IPS-18a (cell line): Measurements from ENCODE around the gene PRRG3.

Source experiments
- H3K27ac ChIP-seq: one replicate; pipeline ENCODE4 v1.5.1; 2013; ENCODE audit warnings: low read length
- H3K27me3 ChIP-seq: one replicate; pipeline ENCODE4 v1.6.1; 2013; ENCODE audit warnings: mild to moderate bottlenecking, low read length; ENCODE audit not compliant: control insufficient read depth, insufficient read depth
- H3K36me3 ChIP-seq: one replicate; pipeline ENCODE4 v1.6.1; 2013; ENCODE audit warnings: low read depth, low read length; ENCODE audit not compliant: control insufficient read depth
- H3K4me1 ChIP-seq: one replicate; pipeline ENCODE4 v1.6.1; 2013; ENCODE audit warnings: low read depth, low read length; ENCODE audit not compliant: control insufficient read depth
- H3K4me3 ChIP-seq: one replicate; pipeline ENCODE4 v1.5.1; 2013; ENCODE audit warnings: low read length
- H3K9ac ChIP-seq: one replicate; pipeline ENCODE4 v1.6.1; 2013; ENCODE audit warnings: mild to moderate bottlenecking, low read length, moderate library complexity
- H3K9me3 ChIP-seq: one replicate; pipeline ENCODE4 v1.6.1; 2013; ENCODE audit warnings: low read depth, low read length; ENCODE audit not compliant: control insufficient read depth

Gene PRRG3

DNA sequence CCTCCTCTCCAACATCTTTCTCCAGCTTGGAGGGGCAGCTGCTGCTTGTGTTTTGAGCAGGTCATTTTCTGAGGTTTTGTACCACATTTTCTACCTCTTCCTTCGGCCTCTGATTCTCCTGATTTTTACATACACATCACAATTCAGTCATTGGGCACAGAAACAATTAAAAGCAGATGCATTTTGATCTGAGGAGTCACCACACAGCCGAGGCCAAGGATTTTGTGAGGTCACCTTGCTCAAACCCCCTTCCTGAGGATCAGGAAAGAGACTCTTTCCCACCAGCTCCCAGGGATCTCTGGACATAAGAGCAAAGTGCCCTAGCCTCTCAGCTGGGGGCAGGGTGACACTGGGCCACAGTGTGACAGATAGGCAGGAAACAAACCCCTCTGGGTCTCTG is 15.2 kb downstream of the PRRG3 start:
- Histone ChIP-seq H3K36me3 (no peaks in the 10 kb centered on the region), H3K4me1 (no peaks in the 10 kb centered on the region), H3K9ac (no peak overlapping the region), H3K27ac (no peak overlapping the region), H3K4me3 (no peak overlapping the region), H3K9me3 (peaks cover 3% of the 10 kb centered on the region), H3K27me3 (no peaks in the 10 kb centered on the region)

DNA sequence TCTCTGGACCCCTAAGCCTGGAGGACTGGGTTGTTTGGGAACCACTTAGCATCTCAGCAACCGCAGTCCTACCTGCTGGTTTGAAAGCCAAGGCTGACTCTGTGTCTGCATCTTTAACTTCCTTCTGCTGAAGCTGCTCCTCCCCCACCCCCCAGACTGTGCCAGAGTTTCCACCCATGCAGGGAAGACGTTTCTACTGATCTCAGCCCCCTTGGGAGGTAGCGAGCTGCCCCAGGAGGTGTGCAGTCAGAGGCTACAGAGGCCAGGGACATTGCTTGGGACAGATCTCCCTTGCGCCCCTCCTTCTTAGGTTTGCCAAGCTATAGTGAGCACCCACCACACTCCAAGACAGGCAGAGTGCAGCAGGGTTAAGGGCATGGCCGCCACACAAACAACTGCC is 15.9 kb downstream of the PRRG3 start:
- Histone ChIP-seq H3K9me3 (peaks cover 4% of the 10 kb centered on the region), H3K9ac (no peak overlapping the region), H3K4me1 (no peaks in the 10 kb centered on the region), H3K36me3 (no peaks in the 10 kb centered on the region), H3K27me3 (no peaks in the 10 kb centered on the region), H3K27ac (no peak overlapping the region), H3K4me3 (no peak overlapping the region)

DNA sequence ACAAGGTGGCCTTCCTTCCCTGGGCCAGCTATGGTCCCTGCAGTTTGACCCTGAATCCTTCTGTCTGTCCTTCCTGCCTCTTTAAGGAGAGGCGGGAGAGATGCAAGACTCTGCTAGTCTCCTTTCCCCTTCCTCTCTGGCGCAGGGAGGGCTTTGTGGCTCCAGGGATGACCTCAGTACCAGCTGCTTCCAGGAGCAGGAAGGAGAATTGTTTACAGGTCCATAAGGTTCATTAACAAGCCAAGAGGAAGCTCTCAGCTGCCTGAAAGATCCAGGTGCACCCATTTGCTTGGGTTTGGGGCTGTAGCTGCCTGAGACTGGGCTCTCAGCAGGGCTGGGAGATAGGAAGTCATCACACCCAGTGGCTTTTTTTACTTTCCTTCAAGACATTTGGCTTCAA is 16.5 kb downstream of the PRRG3 start:
- Histone ChIP-seq H3K27me3 (no peaks in the 10 kb centered on the region), H3K9me3 (peaks cover 10% of the 10 kb centered on the region), H3K27ac (no peak overlapping the region), H3K36me3 (no peaks in the 10 kb centered on the region), H3K4me3 (no peak overlapping the region), H3K9ac (no peak overlapping the region), H3K4me1 (no peaks in the 10 kb centered on the region)

DNA sequence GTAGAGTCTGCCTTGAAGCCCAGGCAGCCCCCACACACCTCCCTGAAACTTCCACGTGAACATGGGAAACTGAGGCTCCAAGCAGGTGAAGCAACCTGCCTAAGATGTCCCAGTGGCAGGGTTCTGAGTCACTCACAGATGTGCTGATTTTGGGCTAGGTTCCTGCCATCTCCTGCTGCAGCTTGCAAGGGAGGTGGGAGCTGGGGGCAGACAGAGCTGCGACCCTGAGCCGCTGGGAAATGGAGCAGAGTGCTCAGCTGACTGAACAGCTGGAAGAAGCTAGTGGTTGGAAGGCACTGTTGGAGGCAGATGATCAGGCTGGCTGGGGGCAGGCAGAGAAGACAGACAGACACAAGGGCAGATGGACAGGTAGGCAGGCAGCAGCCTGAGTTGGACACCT is 17.0 kb downstream of the PRRG3 start:
- H3K4me1 ChIP-seq = no peaks in the 10 kb centered on the region
- H3K9ac ChIP-seq = no peak overlapping the region
- H3K27me3 ChIP-seq = no peaks in the 10 kb centered on the region
- no peak overlapping the region for H3K4me3 ChIP-seq
- no peak overlapping the region for H3K27ac ChIP-seq
- peaks cover 13% of the 10 kb centered on the region for H3K9me3 ChIP-seq
- H3K36me3 ChIP-seq = no peaks in the 10 kb centered on the region

DNA sequence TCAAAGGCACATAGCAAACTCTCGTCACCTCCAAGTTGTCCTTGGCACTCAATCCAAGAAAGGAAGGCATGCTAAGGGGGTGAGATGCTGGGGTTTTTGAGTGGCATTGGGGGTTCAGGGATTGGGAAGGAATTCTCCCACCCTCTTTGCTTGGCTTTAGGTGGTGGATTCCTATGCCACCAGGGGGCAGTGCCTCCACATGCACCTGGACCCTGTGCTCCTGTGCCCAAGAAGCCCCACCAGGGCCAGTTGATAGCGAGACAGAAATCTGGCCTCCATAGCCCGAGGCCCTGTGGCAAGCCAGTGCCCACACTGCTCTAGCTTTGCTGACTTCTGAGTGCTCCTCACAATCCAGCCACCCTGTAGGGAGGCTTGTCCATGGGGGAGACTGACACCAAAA is 18.6 kb downstream of the PRRG3 start:
- peaks cover 13% of the 10 kb centered on the region for H3K9me3 ChIP-seq
- no peak overlapping the region for H3K9ac ChIP-seq
- H3K36me3 ChIP-seq = no peaks in the 10 kb centered on the region
- no peak overlapping the region for H3K27ac ChIP-seq
- no peaks in the 10 kb centered on the region for H3K27me3 ChIP-seq
- no peak overlapping the region for H3K4me3 ChIP-seq
- no peaks in the 10 kb centered on the region for H3K4me1 ChIP-seq

DNA sequence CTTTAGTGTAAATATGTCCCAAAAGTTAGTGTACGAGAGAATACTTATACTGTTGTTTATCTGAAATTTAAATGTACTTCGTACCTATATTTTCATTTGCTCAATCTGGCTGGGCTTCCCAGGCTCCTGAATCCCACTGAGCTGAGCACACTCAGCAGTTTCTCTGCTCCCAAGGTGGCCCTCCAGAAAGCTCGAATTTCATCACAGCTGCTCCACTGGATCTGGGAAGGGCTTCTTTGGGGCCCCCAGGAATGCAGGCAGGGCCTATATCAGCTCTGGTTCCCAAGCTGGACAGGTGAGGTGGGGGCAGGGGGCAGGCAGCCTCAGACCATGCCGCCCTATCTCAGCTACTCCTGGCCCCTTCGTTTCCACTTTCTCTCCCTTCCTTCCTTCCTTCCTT is 19.1 kb downstream of the PRRG3 start:
- H3K9ac ChIP-seq = no peak overlapping the region
- no peak overlapping the region for H3K27ac ChIP-seq
- H3K4me3 ChIP-seq = no peak overlapping the region
- no peaks in the 10 kb centered on the region for H3K36me3 ChIP-seq
- H3K9me3 ChIP-seq = peaks cover 13% of the 10 kb centered on the region
- H3K27me3 ChIP-seq = no peaks in the 10 kb centered on the region
- H3K4me1 ChIP-seq = no peaks in the 10 kb centered on the region

DNA sequence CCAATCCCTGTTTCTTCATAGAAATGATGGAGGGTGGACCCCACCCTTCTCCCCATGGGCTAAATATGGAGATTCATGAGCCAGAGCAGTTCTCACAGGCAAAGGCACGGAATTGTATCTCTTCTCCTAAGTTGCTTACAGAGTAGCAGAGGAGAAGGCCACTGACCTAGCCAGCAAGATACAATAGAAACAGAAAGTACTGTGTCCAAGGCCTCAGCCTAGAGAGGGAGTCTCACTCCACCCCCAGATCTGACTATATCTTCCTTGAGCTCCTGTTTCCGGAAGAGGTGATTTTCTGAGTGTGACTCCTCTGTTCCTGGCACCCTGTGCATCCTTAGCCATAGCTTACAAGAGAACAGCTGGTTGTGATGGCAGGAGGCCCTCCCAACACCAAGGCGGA is 20.5 kb downstream of the PRRG3 start, which contains the start of gene FATE1:
FATE1 (plus strand) TSS at position 284 of the 400 bp plus-strand sequence; CDS start at position 369, 85 bp downstream.
- Histone ChIP-seq H3K27ac (no peak within 1 kb of the TSS), H3K27me3 (no peaks in the 10 kb centered on the region), H3K9me3 (peaks cover 17% of the 10 kb centered on the region), H3K4me1 (no peaks in the 10 kb centered on the region), H3K36me3 (no peaks in the 10 kb centered on the region), H3K9ac (no peak within 1 kb of the TSS), H3K4me3 (no peak within 1 kb of the TSS)

DNA sequence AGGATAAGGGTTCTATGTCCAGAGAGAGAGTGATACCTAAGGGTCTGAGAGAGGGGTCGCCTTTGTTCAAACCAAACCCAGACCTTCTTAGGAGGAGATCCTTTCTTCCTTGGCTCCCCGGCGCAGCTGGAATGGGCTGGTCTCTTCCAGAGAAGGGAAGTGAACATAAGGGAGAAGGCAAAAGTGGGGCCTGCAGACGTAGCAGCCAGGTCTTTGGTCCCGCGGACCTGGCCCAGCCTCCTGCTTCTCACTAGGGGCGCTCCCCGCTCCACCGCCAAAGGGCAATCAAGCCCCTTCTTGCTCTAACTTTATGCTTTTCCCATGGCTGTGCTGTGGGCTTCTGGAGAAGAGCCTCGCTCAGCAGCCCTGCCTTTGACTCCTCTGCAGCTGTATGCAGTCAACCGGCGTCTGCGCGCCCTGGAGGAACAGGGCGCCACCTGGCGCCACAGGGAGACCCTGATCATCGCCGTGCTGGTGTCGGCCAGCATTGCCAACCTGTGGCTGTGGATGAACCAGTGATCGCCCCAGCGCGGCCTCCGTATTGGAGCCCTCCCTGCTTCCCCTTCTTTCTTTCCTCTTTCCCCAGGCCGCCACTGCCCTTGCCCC is 27.1 kb downstream of the PRRG3 start:
- H3K27ac ChIP-seq = no peak overlapping the region
- H3K9ac ChIP-seq = no peak overlapping the region
- H3K36me3 ChIP-seq = no peaks in the 10 kb centered on the region
- no peaks in the 10 kb centered on the region for H3K27me3 ChIP-seq
- H3K9me3 ChIP-seq = peaks cover 8% of the 10 kb centered on the region
- no peak overlapping the region for H3K4me3 ChIP-seq
- H3K4me1 ChIP-seq = no peaks in the 10 kb centered on the region

DNA sequence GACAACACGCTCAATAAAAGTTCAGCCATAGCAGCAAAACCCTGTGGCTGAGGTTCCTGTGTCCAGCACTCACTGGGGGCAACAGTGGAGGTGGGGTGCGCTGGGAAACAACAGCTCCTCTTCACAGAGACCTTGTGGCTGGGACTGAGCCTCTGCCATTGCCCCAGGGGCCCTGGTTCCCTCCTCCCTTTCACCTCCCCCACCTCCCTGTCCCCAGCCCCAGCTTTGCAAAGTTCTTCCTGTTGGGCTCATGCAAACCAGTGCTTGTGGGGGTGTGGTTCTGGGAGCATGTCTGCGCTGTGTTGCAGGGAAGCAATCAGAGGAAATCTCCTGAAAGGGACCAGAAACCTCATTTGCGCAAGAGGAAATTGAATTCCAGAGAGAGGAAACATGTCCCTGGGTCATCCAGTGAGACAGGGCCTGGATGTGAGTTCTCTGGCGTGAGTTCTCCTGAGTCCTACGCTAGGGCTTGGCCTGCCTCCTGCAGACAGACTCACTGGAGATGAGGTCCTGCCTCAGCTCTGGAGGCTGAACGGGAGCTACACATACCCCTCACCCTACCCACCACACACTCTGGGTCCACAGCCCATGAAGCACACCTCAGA is 28.0 kb downstream of the PRRG3 start:
- Histone ChIP-seq H3K9ac (no peak overlapping the region), H3K9me3 (peaks cover 8% of the 10 kb centered on the region), H3K27me3 (no peaks in the 10 kb centered on the region), H3K36me3 (no peaks in the 10 kb centered on the region), H3K27ac (no peak overlapping the region), H3K4me3 (no peak overlapping the region), H3K4me1 (no peaks in the 10 kb centered on the region)

DNA sequence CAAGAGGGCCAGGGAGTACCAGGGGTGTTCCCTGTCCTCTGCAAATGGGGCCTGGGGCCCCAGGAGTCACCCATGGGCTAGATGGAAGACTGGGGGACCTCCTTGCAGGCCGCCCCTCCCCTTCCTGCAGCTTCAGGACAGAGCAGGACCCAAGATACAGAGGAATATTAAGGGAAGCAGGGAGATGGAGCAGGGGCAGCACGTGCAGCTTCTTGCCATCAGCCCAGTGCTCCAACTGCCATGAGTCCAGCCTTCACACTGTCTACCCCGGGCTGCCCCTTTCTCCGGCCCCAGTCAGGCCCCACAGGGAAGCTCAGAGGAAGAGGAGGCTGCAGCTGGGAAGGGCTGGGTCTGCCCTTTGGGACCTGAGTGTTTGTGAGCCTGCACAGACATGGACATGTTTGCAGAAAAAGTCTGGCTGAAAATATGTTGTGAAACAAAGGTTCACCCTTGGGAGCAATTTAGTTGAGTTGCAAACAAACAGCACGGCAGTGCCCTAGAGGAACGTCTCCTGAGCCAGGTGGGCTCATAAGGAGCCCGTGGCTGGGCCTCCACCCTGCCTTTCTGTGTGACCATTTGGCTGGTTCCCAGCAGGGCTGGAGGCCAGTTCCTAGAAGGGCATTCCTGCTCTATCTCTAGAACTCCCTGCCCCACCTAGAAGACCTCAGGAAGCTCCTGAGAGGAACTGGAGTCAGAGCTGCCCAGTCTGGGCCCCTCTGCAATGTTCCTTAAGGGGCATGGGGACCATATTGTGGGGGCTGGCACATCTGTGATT is 29.5 kb downstream of the PRRG3 start:
- Histone ChIP-seq H3K4me1 (no peaks in the 10 kb centered on the region), H3K27ac (no peak overlapping the region), H3K9ac (no peak overlapping the region), H3K4me3 (no peak overlapping the region), H3K36me3 (no peaks in the 10 kb centered on the region), H3K27me3 (no peaks in the 10 kb centered on the region), H3K9me3 (peaks cover 8% of the 10 kb centered on the region)

DNA sequence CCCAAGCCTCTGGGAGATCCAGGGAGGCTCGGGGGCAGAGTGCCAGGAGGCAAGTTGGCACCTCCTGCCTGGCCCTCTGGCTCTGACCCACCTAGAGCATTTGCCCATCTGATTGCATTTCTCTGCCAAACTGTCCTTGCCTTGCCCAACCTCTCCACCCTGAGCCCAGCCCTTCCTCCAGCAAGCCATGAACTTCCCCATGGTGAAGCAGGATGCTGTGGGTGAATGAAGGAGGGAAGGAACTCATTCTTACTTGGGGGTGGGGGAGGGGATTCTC is 30.0 kb downstream of the PRRG3 start:
- Histone ChIP-seq H3K36me3 (no peaks in the 10 kb centered on the region), H3K27ac (no peak overlapping the region), H3K27me3 (no peaks in the 10 kb centered on the region), H3K9me3 (peaks cover 8% of the 10 kb centered on the region), H3K4me3 (no peak overlapping the region), H3K9ac (no peak overlapping the region), H3K4me1 (no peaks in the 10 kb centered on the region)

DNA sequence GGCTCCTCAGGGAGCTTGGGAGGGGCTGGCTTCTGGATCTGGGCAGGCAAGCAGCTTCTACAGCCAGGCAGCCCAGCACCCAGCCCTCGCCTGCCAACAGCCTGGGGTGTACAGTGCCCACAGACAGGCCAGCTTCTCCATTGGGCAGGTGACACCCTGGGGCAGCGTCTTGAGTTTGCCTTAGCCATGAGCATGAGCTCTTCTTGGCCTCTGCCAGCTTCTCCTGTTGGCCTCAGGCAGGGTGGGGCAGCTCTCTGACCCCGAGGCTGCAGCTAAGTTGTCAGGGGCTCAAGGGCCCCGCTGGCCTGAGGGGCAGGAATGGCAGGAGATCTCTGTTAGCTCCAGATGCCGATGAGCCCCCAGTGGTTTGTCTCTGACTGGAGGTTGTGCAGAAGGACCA is 31.5 kb downstream of the PRRG3 start:
- no peaks in the 10 kb centered on the region for H3K36me3 ChIP-seq
- H3K4me1 ChIP-seq = no peaks in the 10 kb centered on the region
- H3K4me3 ChIP-seq = no peak overlapping the region
- no peaks in the 10 kb centered on the region for H3K27me3 ChIP-seq
- peaks cover 4% of the 10 kb centered on the region for H3K9me3 ChIP-seq
- no peak overlapping the region for H3K27ac ChIP-seq
- H3K9ac ChIP-seq = no peak overlapping the region
